ENCODE measurements around the gene COL20A1.

Gene COL20A1

DNA sequence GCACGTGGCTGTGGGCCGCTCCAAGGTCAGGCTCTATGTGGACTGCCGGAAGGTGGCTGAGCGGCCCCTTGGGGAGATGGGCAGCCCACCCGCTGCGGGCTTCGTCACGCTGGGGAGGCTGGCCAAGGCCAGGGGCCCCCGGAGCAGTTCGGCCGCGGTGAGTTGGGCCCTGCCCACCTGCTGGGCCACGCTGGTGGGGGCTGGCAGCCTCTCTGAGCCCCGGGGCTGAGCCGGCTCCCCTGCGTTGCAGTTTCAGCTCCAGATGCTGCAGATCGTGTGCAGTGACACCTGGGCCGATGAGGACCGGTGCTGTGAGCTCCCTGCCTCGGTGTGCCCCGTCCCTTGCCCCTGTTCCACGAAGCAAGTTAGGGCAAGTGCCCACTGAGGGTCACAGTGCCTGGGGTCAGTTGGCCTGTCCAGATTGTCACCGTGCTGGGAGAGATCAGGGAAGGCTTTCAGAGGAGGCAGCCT is 27.1 kb downstream of the COL20A1 start:
- DNase-seq (ENCODE audit: low read depth in 3 of 3) = no peak

DNA sequence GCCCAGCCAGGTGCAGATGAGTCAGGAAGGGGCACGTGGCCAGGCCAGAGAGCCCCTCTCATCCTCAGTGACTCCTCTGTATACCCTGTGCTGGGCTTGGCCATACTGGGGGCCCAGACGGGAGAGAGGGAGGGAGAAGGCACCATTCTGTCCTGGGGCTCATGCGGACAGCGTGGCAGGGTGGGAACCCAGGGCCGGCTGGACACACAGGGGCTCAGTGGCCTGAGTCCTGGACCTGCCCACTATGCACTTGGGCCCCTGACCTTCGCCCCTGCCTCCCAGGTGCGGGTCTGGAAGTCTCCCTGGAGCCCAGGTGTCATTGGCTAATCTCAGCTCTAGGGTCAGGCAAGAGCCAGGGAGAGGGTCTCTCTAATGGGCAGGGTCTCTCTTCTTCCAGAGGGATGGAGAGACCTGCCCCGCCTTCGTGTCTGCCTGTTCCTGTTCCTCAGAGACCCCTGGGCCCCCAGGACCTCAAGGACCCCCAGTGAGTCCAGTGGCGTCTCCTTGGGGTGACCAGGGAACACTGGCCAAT is 27.7 kb downstream of the COL20A1 start:
- no peak for DNase-seq (ENCODE audit: low read depth in 3 of 3)

- no peak for DNase-seq (ENCODE audit: low read depth in 3 of 3)
These were observed 28.3 kb downstream of the COL20A1 start for GRCh38 chr20:63321148-63321831.

GRCh38 chr20:63322146-63322932 is 29.4 kb downstream of the COL20A1 start:
- DNase-seq (ENCODE audit: low read depth in 3 of 3) = no peak

DNA sequence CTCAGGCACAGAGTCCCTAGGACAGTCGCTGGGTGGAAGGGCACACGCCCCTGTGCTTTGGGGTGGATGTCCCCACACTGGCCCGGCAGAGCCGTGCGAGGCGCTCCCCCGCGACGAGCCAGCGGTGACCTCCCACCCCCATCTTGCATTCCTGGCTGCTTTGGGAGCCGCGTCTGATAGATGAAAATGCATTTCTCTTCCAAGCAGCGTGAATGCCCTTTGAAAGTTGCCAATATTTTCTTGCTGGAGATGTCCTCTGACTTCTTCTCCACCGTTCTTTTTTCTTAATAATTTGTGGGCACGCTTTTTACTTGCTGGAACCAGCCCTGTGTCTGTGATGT is 29.9 kb downstream of the COL20A1 start:
- no peak for DNase-seq (ENCODE audit: low read depth in 3 of 3)

DNA sequence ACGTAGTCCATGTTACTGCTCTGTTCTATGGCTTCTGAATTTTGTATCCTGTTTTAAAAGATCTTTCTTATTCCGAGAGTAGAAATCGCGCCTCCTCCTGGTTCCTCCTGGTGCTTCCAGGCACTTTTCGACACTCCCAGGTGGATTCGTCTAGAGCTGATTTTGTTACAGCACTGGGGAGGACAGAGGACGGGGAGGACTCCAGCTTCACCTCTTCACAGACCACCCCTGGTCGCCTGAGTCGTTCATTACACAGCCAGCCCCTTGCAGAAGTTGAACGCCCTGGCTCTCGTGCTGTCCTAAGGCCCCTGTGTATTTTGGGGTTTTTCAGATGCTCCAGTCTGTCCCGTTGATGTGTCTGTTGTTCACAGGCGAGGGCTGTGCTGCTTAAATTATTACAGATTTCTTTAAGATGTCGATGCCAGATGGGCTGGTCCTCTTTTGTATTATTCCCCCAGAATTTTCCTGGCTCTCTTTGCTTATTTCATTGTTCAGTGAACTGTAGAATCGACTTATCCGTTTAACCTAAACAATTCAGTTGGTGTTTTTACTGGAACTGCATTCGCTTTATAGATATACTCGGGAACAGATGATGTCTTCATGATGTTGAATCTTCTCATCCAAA is 30.5 kb downstream of the COL20A1 start:
- DNase-seq (ENCODE audit: low read depth in 3 of 3) = no peak

- DNase-seq (ENCODE audit: low read depth in 3 of 3) = no peak
These were observed 32.1 kb downstream of the COL20A1 start for GRCh38 chr20:63325021-63325471.

DNA sequence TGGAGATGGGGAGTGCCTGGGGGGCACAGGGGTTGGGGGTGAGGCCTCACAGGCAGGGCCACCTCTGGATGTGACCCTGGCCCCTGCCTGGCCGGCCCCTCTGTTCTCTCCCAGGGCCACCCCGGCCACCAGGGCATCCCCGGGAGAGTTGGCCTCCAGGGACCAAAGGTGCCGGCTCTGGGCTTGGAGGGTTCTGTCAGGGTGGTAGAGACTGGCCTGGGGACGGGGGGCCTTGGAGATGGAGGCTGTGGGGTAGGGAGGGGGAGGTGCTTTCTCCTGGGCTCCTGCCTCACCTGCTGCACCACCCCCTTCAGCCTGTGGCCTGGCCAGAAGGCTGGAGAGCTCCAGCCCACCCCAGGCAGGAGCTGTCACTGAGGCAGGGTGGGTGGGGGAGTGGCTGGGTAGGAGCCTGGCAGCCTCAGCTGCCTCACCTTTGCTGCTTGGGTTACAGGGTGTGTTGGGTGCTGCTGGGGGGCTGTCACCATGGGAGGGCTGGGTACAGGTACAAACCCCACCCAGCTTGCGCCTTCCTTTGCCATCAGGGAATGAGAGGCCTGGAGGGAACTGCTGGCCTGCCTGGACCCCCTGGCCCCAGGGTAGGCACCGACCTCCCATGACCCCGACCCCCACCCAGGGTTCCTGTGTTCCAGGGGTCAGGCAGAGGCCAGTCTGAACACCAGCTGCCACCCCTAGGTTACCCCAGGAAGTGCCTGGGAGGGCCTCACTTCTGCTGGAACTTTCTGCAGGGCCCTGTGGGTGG is 32.7 kb downstream of the COL20A1 start:
- no peak for DNase-seq (ENCODE audit: low read depth in 3 of 3)

DNA sequence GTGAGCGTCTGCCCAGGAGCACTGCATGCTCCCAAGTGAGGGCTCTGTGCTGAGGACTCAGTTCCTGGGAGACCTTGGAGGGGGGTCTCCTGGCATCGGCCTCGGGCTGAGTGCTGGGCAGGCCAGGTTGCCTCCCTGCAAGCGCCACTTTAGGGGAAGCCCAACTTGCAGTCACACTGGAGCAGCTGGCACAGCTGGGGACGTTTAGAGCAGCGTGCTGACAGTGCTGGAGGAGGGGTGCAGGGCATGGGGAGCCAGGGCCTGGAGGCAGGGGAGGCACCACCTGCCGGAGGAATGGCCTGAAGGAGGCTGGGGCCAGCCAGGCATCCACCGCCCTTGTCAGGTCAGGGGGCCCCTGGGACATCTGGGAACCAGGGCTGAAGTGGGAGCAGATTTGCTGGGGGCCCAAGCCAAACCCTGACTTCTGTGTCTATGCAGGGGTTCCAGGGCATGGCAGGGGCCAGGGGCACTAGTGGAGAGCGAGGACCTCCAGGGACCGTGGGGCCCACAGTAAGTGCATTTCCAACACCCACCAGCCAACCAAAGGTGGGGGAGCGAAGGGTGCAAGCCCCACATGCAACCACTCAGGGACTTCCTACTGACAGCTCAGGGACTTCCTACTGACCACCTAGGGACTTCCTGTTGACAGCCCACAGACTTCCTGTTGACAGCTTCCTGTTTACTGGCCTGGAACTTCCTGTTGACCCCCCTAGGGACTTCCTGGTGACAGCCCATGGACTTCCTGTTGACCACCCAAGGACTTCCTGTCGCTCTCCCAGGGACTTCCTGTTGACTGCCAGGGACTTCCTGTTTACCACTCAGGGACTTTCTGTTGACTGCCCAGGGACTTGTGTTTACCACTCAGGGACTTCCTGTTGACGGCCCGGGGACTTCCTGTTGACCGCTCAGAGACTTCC is 33.6 kb downstream of the COL20A1 start:
- DNase-seq (ENCODE audit: low read depth in 3 of 3) = no peak

DNA sequence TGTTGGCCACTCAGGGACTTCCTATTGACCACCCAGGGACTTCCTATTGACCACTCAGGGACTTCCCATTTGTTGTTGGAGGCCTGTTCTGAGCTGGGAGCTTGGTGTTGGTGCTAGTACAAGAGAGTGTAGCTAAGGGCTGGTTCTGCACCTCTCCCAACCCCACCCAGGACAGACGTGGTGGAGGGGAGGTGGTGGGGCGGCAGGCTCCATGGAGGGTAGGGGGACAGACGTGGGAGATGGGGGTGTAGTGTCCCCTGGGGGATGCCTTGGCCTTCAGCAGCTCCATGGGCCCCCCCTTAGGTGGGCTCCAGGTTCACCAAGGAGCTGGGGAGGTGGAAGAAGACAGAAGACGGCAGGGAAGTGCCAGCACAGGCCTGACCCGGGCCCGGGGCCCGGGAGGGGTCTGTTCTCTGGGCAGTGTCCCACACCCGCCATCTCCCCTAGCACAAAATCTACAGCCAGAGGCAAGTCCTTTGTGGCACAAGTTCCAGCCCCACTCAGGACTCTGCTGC is 34.3 kb downstream of the COL20A1 start:
- no peak for DNase-seq (ENCODE audit: low read depth in 3 of 3)

DNA sequence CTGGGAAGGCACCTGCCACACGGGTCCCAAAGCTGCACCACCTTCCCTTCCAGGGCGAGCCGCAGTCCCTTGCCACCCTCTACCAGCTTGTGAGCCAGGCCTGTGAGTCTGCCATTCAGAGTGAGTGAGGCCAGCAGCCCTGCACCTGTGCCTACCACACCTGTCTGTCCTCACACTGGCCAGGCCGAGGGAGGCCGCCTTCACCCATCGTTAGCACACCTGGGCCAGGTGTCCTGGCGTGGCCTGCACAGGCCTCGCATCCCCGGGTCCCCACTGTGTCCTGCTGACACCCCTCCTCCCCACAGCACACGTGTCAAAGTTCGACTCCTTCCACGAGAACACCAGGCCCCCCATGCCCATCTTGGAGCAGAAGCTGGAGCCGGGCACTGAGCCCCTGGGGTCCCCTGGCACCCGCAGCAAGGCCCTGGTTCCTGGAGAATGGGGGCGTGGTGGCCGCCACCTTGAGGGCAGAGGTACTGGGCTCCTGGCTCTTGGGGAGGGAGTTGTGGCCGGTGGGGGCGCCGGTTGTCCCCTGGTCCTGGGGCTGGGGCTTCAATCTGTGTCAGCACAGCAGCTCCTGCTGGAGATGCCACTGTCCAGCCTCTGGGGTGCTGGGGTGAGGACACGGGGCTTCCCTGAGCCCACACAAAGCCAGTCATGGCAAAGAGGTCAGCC is 35.2 kb downstream of the COL20A1 start:
- DNase-seq (ENCODE audit: low read depth in 3 of 3) = no peak

DNA sequence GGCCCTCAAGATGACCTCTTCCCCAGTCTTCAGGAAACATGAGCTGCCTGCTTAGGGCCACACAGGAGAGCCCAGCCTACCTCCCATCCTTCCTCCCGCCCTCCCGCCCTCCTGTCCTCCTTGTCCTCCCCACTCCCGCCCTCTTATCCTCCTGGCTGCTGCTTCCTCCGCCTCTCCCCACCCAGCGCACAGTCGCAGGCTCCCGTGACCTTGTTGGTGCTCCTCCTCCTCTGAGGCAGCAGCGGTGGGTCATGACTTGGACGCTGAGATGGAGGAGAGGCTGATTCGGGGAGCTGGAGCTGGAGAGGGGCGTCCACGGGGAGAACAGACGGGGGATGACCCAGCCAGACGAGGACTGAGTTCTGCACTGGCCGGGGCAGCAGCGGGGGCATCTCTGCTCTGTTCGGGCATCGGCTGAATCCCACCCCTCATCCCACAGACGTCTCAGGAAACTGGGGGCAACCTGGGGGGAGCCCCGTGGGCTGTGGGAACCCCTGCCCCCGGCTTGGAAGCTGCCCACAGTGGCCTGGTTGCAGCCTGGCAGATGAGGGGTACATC is 35.8 kb downstream of the COL20A1 start:
- no peak for DNase-seq (ENCODE audit: low read depth in 3 of 3)

DNA sequence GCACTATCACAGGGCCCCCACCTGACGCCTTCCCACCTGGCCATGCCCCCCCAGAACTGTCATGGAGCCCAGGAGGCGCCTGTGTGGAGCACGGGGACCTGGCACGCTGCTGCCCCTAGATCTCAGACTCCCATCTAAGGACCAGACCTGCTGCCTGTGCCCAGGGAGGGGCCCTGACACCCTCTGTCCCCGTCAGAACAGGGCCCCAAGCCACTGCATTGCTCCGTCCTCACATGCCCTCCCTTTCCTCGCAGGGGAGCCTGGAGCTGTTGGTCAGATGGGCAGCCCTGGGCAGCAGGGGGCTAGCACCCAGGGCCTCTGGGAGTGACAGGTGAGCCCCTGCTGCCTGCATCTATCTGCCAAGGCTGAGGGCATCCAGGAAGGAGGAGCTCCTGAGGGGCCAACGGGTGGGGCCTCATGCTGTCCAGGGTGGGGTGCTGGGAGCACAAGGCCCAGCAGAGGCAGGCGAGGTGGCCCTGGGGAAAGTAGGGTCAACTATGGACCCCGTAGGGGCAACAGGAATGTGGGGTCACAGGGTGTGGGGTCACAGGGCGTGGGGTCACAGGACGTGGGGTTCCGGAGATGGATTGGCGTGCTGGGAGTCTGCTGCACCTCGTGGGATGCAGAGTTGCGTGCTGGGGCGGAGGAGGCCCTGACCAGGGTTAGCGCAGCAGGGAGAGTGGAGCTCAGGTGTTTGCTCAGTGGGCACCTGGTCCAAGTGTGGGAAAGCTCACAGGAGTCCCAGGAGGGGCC is 36.5 kb downstream of the COL20A1 start:
- no peak for DNase-seq (ENCODE audit: low read depth in 3 of 3)

DNA sequence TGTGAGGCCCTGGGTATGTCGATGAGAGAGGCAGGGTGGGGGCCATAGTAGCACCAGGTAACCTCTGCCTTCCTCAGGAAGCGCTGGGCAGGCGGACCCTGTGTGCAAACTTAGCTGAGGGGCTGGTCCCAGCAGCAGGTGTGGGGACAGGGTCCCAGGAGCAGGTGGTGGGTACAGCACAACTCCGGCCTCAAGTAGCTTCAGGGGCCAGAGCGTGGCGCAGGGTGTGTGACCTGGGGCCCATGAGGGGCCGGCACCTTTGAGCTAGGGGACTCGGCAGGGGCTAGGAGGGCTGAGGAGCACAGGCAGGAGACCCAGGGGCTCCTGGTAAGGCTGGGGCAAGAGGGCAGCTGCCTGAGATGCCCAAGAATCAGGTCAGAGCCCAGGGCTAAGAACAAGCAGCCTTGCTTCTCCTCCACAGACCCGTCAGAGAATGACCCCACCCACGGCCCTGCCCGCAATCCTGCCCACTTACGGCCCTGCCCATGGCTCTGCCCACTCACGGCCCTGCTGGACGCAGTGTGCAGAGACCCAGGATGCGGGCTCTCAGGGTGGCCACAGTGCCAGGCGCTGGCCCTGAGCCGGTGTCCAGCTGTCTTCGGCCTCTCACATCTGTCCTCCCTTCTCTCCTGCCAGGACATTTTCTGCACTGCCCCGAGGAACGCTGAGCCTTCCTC is 37.2 kb downstream of the COL20A1 start:
- no peak for DNase-seq (ENCODE audit: low read depth in 3 of 3)

DNA sequence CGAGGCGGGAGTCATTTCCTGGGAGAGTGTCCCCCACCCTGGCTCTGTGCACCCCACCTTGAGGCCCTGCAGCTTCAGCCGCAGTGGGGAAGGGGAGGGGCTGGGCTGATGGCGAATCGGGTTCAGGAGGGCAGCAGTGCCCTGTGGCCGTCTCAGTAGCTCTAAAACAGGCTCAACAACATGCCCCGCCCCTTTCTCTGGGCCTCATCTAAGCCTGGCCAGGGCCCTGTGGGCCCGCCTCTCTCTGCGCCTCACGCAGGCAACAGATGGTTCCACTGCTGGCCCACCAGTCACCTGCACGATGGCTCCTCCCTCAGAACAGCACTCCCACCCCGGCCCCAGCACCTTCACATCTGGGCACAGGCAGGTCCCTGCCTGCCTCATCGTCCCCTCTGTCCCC is 38.0 kb downstream of the COL20A1 start:
- no peak for DNase-seq (ENCODE audit: low read depth in 3 of 3)

DNA sequence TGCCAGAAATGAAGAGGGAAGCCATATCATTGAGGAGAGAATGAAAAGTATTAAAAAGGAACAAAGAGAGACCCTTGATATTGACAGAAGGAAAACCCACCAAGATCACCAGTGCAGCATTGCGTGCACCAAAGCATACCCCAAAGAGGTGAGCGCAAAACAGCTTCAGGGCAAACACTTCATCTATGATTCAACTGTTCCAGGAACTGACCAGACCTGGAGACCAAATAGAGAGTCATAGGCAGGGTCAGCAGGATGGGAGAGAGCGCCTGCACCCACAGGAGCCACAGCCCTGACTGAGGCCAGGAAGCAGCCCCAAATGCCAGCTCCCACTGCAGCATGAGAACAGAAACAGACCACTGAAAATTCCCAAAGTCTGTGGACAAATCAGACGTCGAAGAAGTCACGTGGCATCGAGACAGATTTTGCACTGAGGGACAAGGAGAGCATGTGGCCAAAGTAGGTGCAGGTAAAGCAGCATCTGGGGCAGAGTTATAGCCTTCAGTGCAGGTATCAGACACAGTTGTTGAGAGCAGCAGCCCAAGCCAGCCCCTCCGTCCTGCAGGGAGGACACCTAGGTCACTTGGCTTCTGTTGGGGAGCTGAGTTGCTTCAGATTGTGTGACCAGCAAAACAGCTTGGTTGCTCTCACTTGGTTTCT is 38.9 kb downstream of the COL20A1 start:
- DNase-seq (ENCODE audit: low read depth in 3 of 3) = no peak

GRCh38 chr20:63332488-63333240 is 39.7 kb downstream of the COL20A1 start:
- DNase-seq (ENCODE audit: low read depth in 3 of 3) = no peak

Measured in stimulated activated CD4-positive, alpha-beta T cell treated with anti-CD3 and anti-CD28 coated beads, TNF-alpha, amount 100 ng/mL, for 24 hours (primary cell).